HEK293 (cell line): ENCODE measurements around the gene SMCHD1.
"Not testable (repeated sequence)": the region's sequence is repeated elsewhere in the genome, so short reads cannot be mapped to it uniquely, and the experiment has no call there.

Experiments
- CTCF ChIP-seq: fragments of 450-650 bp; formaldehyde crosslinking; IDR thresholded peaks from 2 replicates; pipeline ENCODE4 v1.5.1; 2016; ENCODE audit warnings: missing biosample characterization, missing genetic modification characterization
- INSM2 ChIP-seq: fragments of 450-650 bp; formaldehyde crosslinking; IDR thresholded peaks from 2 replicates; pipeline ENCODE4 v1.5.1; 2016; ENCODE audit warnings: missing biosample characterization, missing genetic modification characterization
- WT1 ChIP-seq: fragments of 450-650 bp; formaldehyde crosslinking; IDR thresholded peaks from 2 replicates; pipeline ENCODE4 v1.5.1; 2016; ENCODE audit warnings: missing biosample characterization, missing genetic modification characterization
- ZNF146 ChIP-seq: fragments of 450-650 bp; formaldehyde crosslinking; IDR thresholded peaks from 2 replicates; pipeline ENCODE4 v1.5.1; 2016; ENCODE audit warnings: missing biosample characterization, missing genetic modification characterization
- ZNF24 ChIP-seq: fragments of 450-650 bp; formaldehyde crosslinking; IDR thresholded peaks from 2 replicates; pipeline ENCODE4 v1.5.1; 2016; ENCODE audit warnings: missing biosample characterization, missing genetic modification characterization
- ZNF274 ChIP-seq, 2 experiments: fragments of 200-500 bp in 1 of 2; fragments of 450-650 bp in 1 of 2; sonication (Bioruptor generic) in 1 of 2; formaldehyde crosslinking in 1 of 2; IDR thresholded peaks; 2 replicates each; pipeline versions ENCODE4 v1.5.1 to v1.6.1; 2014 to 2016; ENCODE audit warnings: borderline replicate concordance in 1 of 2, inconsistent platforms in 1 of 2, low read length in 1 of 2, missing biosample characterization in 1 of 2, missing genetic modification characterization in 1 of 2
- ZNF670 ChIP-seq: fragments of 450-650 bp; formaldehyde crosslinking; IDR thresholded peaks from 2 replicates; pipeline ENCODE4 v1.5.1; 2016; ENCODE audit warnings: missing biosample characterization, missing genetic modification characterization, low read depth
- ZNF777 ChIP-seq: fragments of 450-650 bp; formaldehyde crosslinking; IDR thresholded peaks from 2 replicates; pipeline ENCODE4 v1.5.1; 2017; ENCODE audit warnings: missing biosample characterization, missing genetic modification characterization, borderline replicate concordance

- not testable (repeated sequence) for TF ChIP-seq CTCF (tag by site-specific recombination); INSM2; ZNF777; ZNF274 (IDR thresholded peaks at IDR 0.05; ENCODE audit: low read length); ZNF274 (tag by site-specific recombination; IDR thresholded peaks at IDR 0.05; ENCODE audit: borderline replicate concordance); WT1 (tag by site-specific recombination); ZNF670 (tag by site-specific recombination); ZNF24 (tag by site-specific recombination); ZNF146
These were observed 196.9 kb downstream of the SMCHD1 start for GRCh38 chr18:2852460-2852859.
